K562 (cell line): ENCODE measurements around the gene MATN4. TPM values are rescaled to one million over a fixed set of nuclear protein-coding genes. Genes with fewer than 3 reads are reported as not detected.

ENCODE experiments used
- ATAC-seq: fragments of 200-7000 bp; cut with Tn5 transposase; 3 replicates; pipeline ENCODE4 v1.9.1; 2020; ENCODE audit warnings: moderate library complexity
- BruUV-seq: library from RNA; stranded (reverse); fragments of 400-500 nt; replicated peaks from 2 replicates; lab custom pipeline; 2021; lab: Mats Ljungman, UMichigan
- CTCF ChIA-PET: fragments of 300-600 bp; formaldehyde crosslinking; extraction: SDS; loops from one replicate; lab custom pipeline; 2021; ENCODE audit warnings: low intra/inter-chr PET ratio; lab: Yijun Ruan, JAX
- POLR2A ChIA-PET: fragments of 300-600, 350-650 bp; sonication (Branson Sonifier 250); formaldehyde crosslinking; extraction: SDS; loops from one replicate; lab custom pipeline; 2021; ENCODE audit warnings: antibody characterized with exemption, inconsistent platforms; lab: Yijun Ruan, JAX
- DNase-seq, 4 experiments: peaks; one replicate each; pipeline versions ENCODE4 v3.0.0 to v3.0.0-alpha.2; 2011 to 2018; ENCODE audit warnings: low spot score in 3 of 4, mixed read lengths in 3 of 4; ENCODE audit errors: extremely low read depth in 1 of 4
- FAIRE-seq: peaks from 2 replicates; lab custom pipeline; 2011; peaks lifted over from hg19 to GRCh38; lab: Jason Lieb, UNC
- H2AFZ ChIP-seq: 2 replicates; pipeline ENCODE4 v1.6.0; 2011; ENCODE audit warnings: low read depth, low read length, control low read depth, inconsistent platforms
- H3K27ac ChIP-seq: fragments of 200-600 bp; 3 replicates; pipeline ENCODE4 v1.8.0; 2011; ENCODE audit warnings: low read depth, mild to moderate bottlenecking, control low read depth, inconsistent platforms, low read length, moderate library complexity, mixed read lengths; ENCODE audit errors: extremely low read depth
- H3K27me3 ChIP-seq, 2 experiments: fragments of 300-600 bp in 1 of 2; 2 replicates in 1 of 2; 3 replicates in 1 of 2; pipeline versions ENCODE4 v1.6.0 to v1.8.0; 2011; ENCODE audit warnings: inconsistent platforms in 2 of 2, low read length in 2 of 2, mild to moderate bottlenecking in 1 of 2, mixed read lengths in 1 of 2, moderate library complexity in 1 of 2; ENCODE audit not compliant: control insufficient read depth in 2 of 2, insufficient read depth in 2 of 2
- H3K36me3 ChIP-seq: fragments of 300-600 bp; 3 replicates; pipeline ENCODE4 v1.8.0; 2011; ENCODE audit warnings: mild to moderate bottlenecking, low read length, inconsistent platforms; ENCODE audit not compliant: control insufficient read depth, insufficient read depth
- H3K4me1 ChIP-seq, 2 experiments: fragments of 200-600 bp in 1 of 2; replicated peaks in 1 of 2; 2 replicates in 1 of 2; 3 replicates in 1 of 2; pipeline versions ENCODE4 v1.5.1 to v1.8.0; 2011; ENCODE audit warnings: inconsistent platforms in 2 of 2, low read length in 2 of 2, mild to moderate bottlenecking in 1 of 2, mixed read lengths in 1 of 2, moderate library complexity in 1 of 2; ENCODE audit not compliant: control insufficient read depth in 2 of 2, insufficient read depth in 2 of 2
- H3K4me2 ChIP-seq: 2 replicates; pipeline ENCODE4 v1.6.1; 2011; ENCODE audit warnings: low read length, control low read depth, inconsistent platforms, mixed read lengths; ENCODE audit not compliant: insufficient read depth
- H3K4me3 ChIP-seq: fragments of 200-600 bp; sonication (generic), shearing (Covaris generic); 2 replicates; pipeline ENCODE4 v1.5.1; 2016; ENCODE audit warnings: control low read depth, inconsistent platforms
- H3K79me2 ChIP-seq: fragments of 200-600 bp; 3 replicates; pipeline ENCODE4 v1.8.0; 2011; ENCODE audit warnings: low read length, inconsistent platforms; ENCODE audit not compliant: control insufficient read depth, insufficient read depth
- H3K9ac ChIP-seq, 2 experiments: 2 replicates each; pipeline versions ENCODE4 v1.6.0 to v1.6.1; 2011; ENCODE audit warnings: low read depth in 2 of 2, low read length in 2 of 2, control low read depth in 1 of 2, inconsistent platforms in 1 of 2, mild to moderate bottlenecking in 1 of 2, mixed read lengths in 1 of 2; ENCODE audit not compliant: insufficient read depth in 1 of 2
- H3K9me1 ChIP-seq: one replicate; pipeline ENCODE4 v1.6.0; 2011; ENCODE audit warnings: inconsistent platforms, mild to moderate bottlenecking, low read length, moderate library complexity; ENCODE audit not compliant: control insufficient read depth, insufficient read depth
- H3K9me3 ChIP-seq: replicated peaks from 2 replicates; pipeline ENCODE4 v1.5.1; 2011; ENCODE audit warnings: low read depth, low read length, inconsistent platforms; ENCODE audit not compliant: control insufficient read depth, insufficient read depth
- H4K20me1 ChIP-seq: replicated peaks from 2 replicates; pipeline ENCODE4 v1.6.1; 2011; ENCODE audit warnings: low read length, inconsistent platforms, mixed read lengths; ENCODE audit not compliant: control insufficient read depth, insufficient read depth
- CHCHD3 ChIP-seq: fragments of 250-450 bp; sonication (Bioruptor Pico); IDR thresholded peaks from 2 replicates; pipeline ENCODE4 v2.1.2; 2022; ENCODE audit warnings: mild to moderate bottlenecking
- RERE ChIP-seq: sonication (generic); formaldehyde crosslinking; IDR thresholded peaks from 2 replicates; pipeline ENCODE4 v1.8.0; 2023; ENCODE audit warnings: missing genetic modification reagents, mild to moderate bottlenecking, borderline replicate concordance
- SIN3B ChIP-seq: fragments of 450-650 bp; IDR thresholded peaks from 2 replicates; pipeline ENCODE4 v1.6.1; 2017; ENCODE audit warnings: low read depth, mild to moderate bottlenecking, moderate library complexity
- TCF7 ChIP-seq: sonication (generic); IDR thresholded peaks from 2 replicates; pipeline ENCODE4 v1.6.1; 2016; ENCODE audit warnings: antibody characterized with exemption, borderline replicate concordance
- ZNF12 ChIP-seq: sonication (generic); formaldehyde crosslinking; IDR thresholded peaks from 2 replicates; pipeline ENCODE4 v1.4.0; 2020; ENCODE audit warnings: mild to moderate bottlenecking, missing genetic modification reagents
- ZNF316 ChIP-seq: fragments of 450-650 bp; IDR thresholded peaks from 2 replicates; pipeline ENCODE4 v1.6.1; 2016
- whole genome bisulfite sequencing: fragments of 100-300 bp; shearing (Covaris generic); methylation state at CpG from one replicate; pipeline ENCODE4 v1.1.6; 2016; ENCODE audit warnings: low coverage, mixed read lengths; ENCODE audit not compliant: insufficient coverage; ENCODE audit errors: missing lambda C conversion rate; 5-methylcytosine and 5-hydroxymethylcytosine counted together
- in situ Hi-C: fragments of 300-500 bp; cut with MboI; formaldehyde crosslinking; loops from 4 replicates; pipeline ENCODE4 v1.15.0; 2018; ENCODE audit warnings: inconsistent platforms, mixed read lengths
- intact Hi-C: fragments of 100-400 bp; cut with micrococcal nuclease; formaldehyde crosslinking; loops from 2 replicates; pipeline ENCODE4 v1.14.2; 2022
- polyA plus RNA-seq, 8 experiments: library from polyadenylated mRNA; depleted of rRNA in 4 of 8; stranded (reverse) in 5 of 8; unstranded in 3 of 8; fragments of >200 nt; fragmentation: Nextera tagmentation in 2 of 8; fragmentation: Illumina TruSeq in 1 of 8; extraction: Ambion mirVana in 2 of 8; extraction: Trizol in 1 of 8; gene quantifications; 2 replicates each; pipeline versions ENCODE4 v1.2.1 to v1.2.3, GENCODE V29; 2011 to 2014; ENCODE audit warnings: inconsistent platforms in 1 of 8, missing spikeins in 1 of 8
- total RNA-seq, 7 experiments: library from RNA; depleted of rRNA in 6 of 7; stranded (reverse); fragments of >200 nt in 6 of 7; fragmentation: Illumina TruSeq in 2 of 7; extraction: Trizol in 2 of 7; gene quantifications; 2 replicates each; pipeline versions ENCODE4 v1.2.1 to v1.2.3, GENCODE V29; 2011 to 2021; ENCODE audit warnings: low replicate concordance in 1 of 7
- TF ChIP-seq, protein P1 (sequence below): fragments of 450-650 bp; formaldehyde crosslinking; IDR thresholded peaks from 2 replicates; pipeline ENCODE4 v1.4.0; 2022; ENCODE audit warnings: missing genetic modification characterization

Gene MATN4
- total and polyA plus RNA-seq, 9 of the 15 experiments (the other 6 are each of a cell fraction or from before 2014, with no cell fraction given): 0.09 TPM; not detected in 8

DNA sequence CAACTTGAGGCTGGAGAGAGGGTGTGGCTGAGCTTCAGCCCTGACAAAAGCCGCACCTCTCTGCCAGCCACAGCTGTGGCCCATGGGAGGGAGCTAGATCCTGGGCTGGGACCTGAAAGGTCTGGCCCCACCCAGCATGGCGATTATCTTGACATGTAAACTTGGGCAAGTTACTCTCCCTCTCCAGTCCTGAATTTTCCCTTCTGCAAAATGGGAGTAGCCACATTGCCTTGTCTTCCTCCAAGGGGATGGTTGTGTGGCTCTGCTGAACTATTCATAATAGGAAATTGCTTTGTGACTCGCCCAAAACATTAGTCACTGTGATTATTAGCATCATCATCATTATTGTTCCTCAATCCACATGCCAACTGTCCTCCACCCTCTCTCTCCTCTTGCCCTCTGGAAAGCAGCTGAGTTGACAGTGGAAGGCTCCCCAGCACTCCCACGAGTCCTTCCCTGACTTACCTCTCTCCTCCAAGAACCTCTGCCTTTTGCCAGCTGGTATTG lies 24.5 kb downstream of the MATN4 start:
- Histone ChIP-seq H3K9ac (no peak overlapping the region), H3K36me3 (no peaks in the 10 kb centered on the region), H3K27ac (no peak overlapping the region), H3K9me3 (no peaks in the 10 kb centered on the region), H3K4me2 (no peak overlapping the region), H3K27me3 (peaks cover 9 to 42% of the 10 kb centered on the region in 2 experiments; a peak in 4 of 5 replicates), H3K9me1 (peaks cover 3% of the 10 kb centered on the region), H3K4me1 (no peaks in the 10 kb centered on the region), H4K20me1 (no peaks in the 10 kb centered on the region), H3K79me2 (no peaks in the 10 kb centered on the region), H3K4me3 (no peak overlapping the region), H2AFZ (no peak overlapping the region)
- 0% methylated on average over 4 of the region's 4 CpGs for WGBS
- ATAC-seq: 0 out of 3 replicates have a peak, but pooled peaks have one; percentile 32
- CTCF ChIA-PET: no interaction called here
- BruUV-seq: no TSS peak
- TF ChIP-seq ZNF316 (peak; percentile 45; the same call in 1 of the 2 replicates), ZNF12 (no peak)
- intact Hi-C loops (no loop called here), in situ Hi-C loops (no loop called here)
- DNase-seq: no peak
- POLR2A ChIA-PET: no interaction called here
- no peak for FAIRE-seq

GRCh38 chr20:45282700-45283550 lies 25.2 kb downstream of the MATN4 start:
- ATAC-seq (no peak), FAIRE-seq (peak; percentile 74), DNase-seq (peak in 1 of 4 experiments; percentile 11)
- intact Hi-C loops (no loop called here), in situ Hi-C loops (no loop called here)
- no peak overlapping the region for H3K9ac ChIP-seq
- no peaks in the 10 kb centered on the region for H3K79me2 ChIP-seq
- H3K36me3 ChIP-seq: no peaks in the 10 kb centered on the region
- H3K27ac ChIP-seq: no peak overlapping the region
- no peaks in the 10 kb centered on the region for H3K4me1 ChIP-seq
- no TSS peak for BruUV-seq
- no peak overlapping the region for H3K4me3 ChIP-seq
- H3K27me3 ChIP-seq: peaks cover 5 to 38% of the 10 kb centered on the region in 2 experiments; a peak in 2 of 5 replicates
- 2% methylated on average over 7 of the region's 7 CpGs for WGBS
- no peak overlapping the region for H3K4me2 ChIP-seq
- ChIA-PET POLR2A (no interaction called here), CTCF (no interaction called here)
- H4K20me1 ChIP-seq: no peaks in the 10 kb centered on the region
- H2AFZ ChIP-seq: no peak overlapping the region
- peaks cover 3% of the 10 kb centered on the region for H3K9me1 ChIP-seq
- H3K9me3 ChIP-seq: no peaks in the 10 kb centered on the region
- TF ChIP-seq SIN3B (no peak), RERE (CRISPR knock-in tag) (no peak), CHCHD3 (no peak), TCF7 (no peak)
- TF ChIP-seq, protein P1, sequence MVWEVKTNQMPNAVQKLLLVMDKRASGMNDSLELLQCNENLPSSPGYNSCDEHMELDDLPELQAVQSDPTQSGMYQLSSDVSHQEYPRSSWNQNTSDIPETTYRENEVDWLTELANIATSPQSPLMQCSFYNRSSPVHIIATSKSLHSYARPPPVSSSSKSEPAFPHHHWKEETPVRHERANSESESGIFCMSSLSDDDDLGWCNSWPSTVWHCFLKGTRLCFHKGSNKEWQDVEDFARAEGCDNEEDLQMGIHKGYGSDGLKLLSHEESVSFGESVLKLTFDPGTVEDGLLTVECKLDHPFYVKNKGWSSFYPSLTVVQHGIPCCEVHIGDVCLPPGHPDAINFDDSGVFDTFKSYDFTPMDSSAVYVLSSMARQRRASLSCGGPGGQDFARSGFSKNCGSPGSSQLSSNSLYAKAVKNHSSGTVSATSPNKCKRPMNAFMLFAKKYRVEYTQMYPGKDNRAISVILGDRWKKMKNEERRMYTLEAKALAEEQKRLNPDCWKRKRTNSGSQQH (CRISPR knock-in tag): 0 out of 2 replicates have a peak, but pooled peaks have one; percentile 27
